Measurements from ENCODE around the gene LGALS1.

DNA sequence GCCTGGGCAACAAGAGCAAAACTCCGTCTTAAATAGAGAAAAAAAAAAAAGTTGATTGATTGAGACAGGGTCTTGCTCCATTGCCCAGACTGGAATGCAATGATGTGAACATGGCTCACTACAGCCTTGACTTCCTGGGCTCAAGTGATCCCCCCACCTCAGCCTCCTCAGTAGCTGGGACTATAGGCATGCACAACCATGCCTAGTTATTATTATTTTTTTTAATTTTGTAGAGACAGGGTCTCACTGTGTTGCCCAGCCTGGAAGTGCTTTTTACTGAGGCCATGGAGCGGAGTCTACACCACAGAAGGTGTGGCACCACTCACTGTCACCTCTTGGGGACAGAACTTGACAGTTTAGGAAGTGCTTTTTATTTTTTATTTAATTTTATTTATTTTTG is 39.2 kb downstream of the LGALS1 start:
- TF ChIP-seq, protein P1, sequence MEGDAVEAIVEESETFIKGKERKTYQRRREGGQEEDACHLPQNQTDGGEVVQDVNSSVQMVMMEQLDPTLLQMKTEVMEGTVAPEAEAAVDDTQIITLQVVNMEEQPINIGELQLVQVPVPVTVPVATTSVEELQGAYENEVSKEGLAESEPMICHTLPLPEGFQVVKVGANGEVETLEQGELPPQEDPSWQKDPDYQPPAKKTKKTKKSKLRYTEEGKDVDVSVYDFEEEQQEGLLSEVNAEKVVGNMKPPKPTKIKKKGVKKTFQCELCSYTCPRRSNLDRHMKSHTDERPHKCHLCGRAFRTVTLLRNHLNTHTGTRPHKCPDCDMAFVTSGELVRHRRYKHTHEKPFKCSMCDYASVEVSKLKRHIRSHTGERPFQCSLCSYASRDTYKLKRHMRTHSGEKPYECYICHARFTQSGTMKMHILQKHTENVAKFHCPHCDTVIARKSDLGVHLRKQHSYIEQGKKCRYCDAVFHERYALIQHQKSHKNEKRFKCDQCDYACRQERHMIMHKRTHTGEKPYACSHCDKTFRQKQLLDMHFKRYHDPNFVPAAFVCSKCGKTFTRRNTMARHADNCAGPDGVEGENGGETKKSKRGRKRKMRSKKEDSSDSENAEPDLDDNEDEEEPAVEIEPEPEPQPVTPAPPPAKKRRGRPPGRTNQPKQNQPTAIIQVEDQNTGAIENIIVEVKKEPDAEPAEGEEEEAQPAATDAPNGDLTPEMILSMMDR (conservative IDR thresholded peaks at IDR 0.05; ENCODE audit: low read depth, low read length): no peak
- TF ChIP-seq EZH2phosphoT487 (IDR thresholded peaks at IDR 0.05; ENCODE audit: borderline replicate concordance, low read length) (no peak), EZH2 (IDR thresholded peaks at IDR 0.05; ENCODE audit: low read length, unreplicated experiment) (no peak)
